Fibroblast of lung (primary cell): Measurements from ENCODE around the gene FGF1. TPM values are rescaled to one million over a fixed set of nuclear protein-coding genes. Genes with fewer than 3 reads are reported as not detected.
A peak's percentile ranks its signal among the peaks of the same experiment; 100 is the strongest.

ENCODE experiments used
- DNase-seq, 2 donors: peaks; one replicate each; pipeline versions ENCODE4 v3.0.0 to v3.0.0-alpha.2; 2010; ENCODE audit warnings: low read depth in 2 of 2
- H2AFZ ChIP-seq: 2 replicates; pipeline ENCODE4 v1.5.1; 2012; ENCODE audit warnings: low read length, control low read depth, inconsistent platforms
- H3K27ac ChIP-seq: 2 replicates; pipeline ENCODE4 v1.5.1; 2011; ENCODE audit warnings: low read length, control low read depth; ENCODE audit not compliant: insufficient read depth
- H3K27me3 ChIP-seq: 2 replicates; pipeline ENCODE4 v1.5.1; 2011; ENCODE audit warnings: mild to moderate bottlenecking, low read length; ENCODE audit not compliant: control insufficient read depth, insufficient read depth
- H3K36me3 ChIP-seq: 2 replicates; pipeline ENCODE4 v1.5.1; 2011; ENCODE audit warnings: low read length; ENCODE audit not compliant: control insufficient read depth, insufficient read depth
- H3K4me1 ChIP-seq: 2 replicates; pipeline ENCODE4 v1.5.1; 2011; ENCODE audit warnings: low read length; ENCODE audit not compliant: control insufficient read depth, insufficient read depth; ENCODE audit errors: extremely low read depth
- H3K4me2 ChIP-seq: 2 replicates; pipeline ENCODE4 v1.5.1; 2011; ENCODE audit warnings: low read length, control low read depth; ENCODE audit not compliant: insufficient read depth; ENCODE audit errors: extremely low read depth
- H3K4me3 ChIP-seq, 4 experiments: fragments of 200-600 bp in 1 of 4; sonication (generic) in 1 of 4; replicated peaks in 1 of 4; 2 replicates each; pipeline ENCODE4 v1.5.1; 2011 to 2016; ENCODE audit warnings: low read length in 4 of 4, low read depth in 3 of 4, mild to moderate bottlenecking in 3 of 4, control low read depth in 2 of 4, inconsistent platforms in 1 of 4, mixed read lengths in 1 of 4; ENCODE audit not compliant: insufficient read depth in 1 of 4; ENCODE audit errors: control extremely low read depth in 1 of 4
- H3K79me2 ChIP-seq: 2 replicates; pipeline ENCODE4 v1.5.1; 2012; ENCODE audit warnings: mild to moderate bottlenecking, low read length, inconsistent platforms; ENCODE audit not compliant: control insufficient read depth, insufficient read depth
- H3K9ac ChIP-seq: 2 replicates; pipeline ENCODE4 v1.5.1; 2011; ENCODE audit warnings: mild to moderate bottlenecking, low read length, control low read depth; ENCODE audit not compliant: insufficient read depth
- H3K9me3 ChIP-seq: 2 replicates; pipeline ENCODE4 v1.5.1; 2012; ENCODE audit warnings: low read depth, low read length; ENCODE audit not compliant: control insufficient read depth, insufficient read depth
- H4K20me1 ChIP-seq: 2 replicates; pipeline ENCODE4 v1.5.1; 2011; ENCODE audit warnings: low read length; ENCODE audit not compliant: control insufficient read depth, insufficient read depth; ENCODE audit errors: extremely low read depth
- EZH2 ChIP-seq: IDR thresholded peaks from 2 replicates; pipeline ENCODE4 v1.5.1; 2012; ENCODE audit warnings: low read length, control low read depth, mild to moderate bottlenecking; ENCODE audit errors: missing control alignments
- polyA plus RNA-seq, 2 donors: library from polyadenylated mRNA; depleted of rRNA in 1 of 2; stranded (reverse) in 1 of 2; unstranded in 1 of 2; fragments of >200 nt; gene quantifications; 2 replicates each; pipeline ENCODE4 v1.2.1, GENCODE V29; 2011 to 2012; ENCODE audit warnings: missing spikeins in 1 of 2
- total RNA-seq: library from RNA; depleted of rRNA; stranded (reverse); fragments of >200 nt; gene quantifications from 2 replicates; pipeline ENCODE4 v1.2.1, GENCODE V29; 2014
- TF ChIP-seq, protein P1 (sequence below), 2 donors: IDR thresholded peaks in 1 of 2; conservative IDR thresholded peaks in 1 of 2; 1 replicate in 1 of 2; 2 replicates in 1 of 2; pipeline ENCODE4 v1.5.1; 2011 to 2012; ENCODE audit warnings: low read length in 2 of 2, control low read depth in 1 of 2, inconsistent platforms in 1 of 2, low read depth in 1 of 2, mild to moderate bottlenecking in 1 of 2

FGF1 gene
- total and polyA plus RNA-seq, 2 donors (not counting 1 experiment from before 2014, with no cell fraction given): 3.5 to 17.7 TPM

DNA sequence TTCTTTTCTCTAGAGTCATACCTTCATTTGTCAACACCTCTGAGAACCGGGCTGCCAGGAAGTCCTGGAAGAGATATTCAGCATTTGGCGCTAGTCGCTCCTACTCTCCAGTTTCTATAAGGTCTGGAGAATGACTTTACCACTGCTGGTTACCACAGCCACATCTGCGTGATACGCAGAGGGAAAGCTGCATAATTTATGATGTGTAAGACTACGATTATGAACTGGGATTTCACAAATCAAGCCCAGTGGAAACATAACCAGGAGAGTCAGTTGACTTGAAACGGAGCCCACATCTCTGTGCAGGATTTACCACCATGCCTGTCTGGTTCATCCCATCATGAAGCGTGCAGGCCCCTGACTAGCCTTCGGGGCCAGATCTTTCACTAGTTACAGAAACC, 72.6 kb downstream of the FGF1 start:
- Histone ChIP-seq H4K20me1 (no peaks in the 10 kb centered on the region), H3K4me2 (no peak overlapping the region), H3K4me3 (no peak overlapping the region), H3K9me3 (no peaks in the 10 kb centered on the region), H3K27me3 (no peaks in the 10 kb centered on the region), H3K79me2 (no peaks in the 10 kb centered on the region), H3K9ac (no peak overlapping the region), H3K36me3 (no peaks in the 10 kb centered on the region), H3K27ac (peak overlapping the region; percentile 54), H3K4me1 (peaks cover 12% of the 10 kb centered on the region), H2AFZ (no peak overlapping the region)
- TF ChIP-seq, protein P1, sequence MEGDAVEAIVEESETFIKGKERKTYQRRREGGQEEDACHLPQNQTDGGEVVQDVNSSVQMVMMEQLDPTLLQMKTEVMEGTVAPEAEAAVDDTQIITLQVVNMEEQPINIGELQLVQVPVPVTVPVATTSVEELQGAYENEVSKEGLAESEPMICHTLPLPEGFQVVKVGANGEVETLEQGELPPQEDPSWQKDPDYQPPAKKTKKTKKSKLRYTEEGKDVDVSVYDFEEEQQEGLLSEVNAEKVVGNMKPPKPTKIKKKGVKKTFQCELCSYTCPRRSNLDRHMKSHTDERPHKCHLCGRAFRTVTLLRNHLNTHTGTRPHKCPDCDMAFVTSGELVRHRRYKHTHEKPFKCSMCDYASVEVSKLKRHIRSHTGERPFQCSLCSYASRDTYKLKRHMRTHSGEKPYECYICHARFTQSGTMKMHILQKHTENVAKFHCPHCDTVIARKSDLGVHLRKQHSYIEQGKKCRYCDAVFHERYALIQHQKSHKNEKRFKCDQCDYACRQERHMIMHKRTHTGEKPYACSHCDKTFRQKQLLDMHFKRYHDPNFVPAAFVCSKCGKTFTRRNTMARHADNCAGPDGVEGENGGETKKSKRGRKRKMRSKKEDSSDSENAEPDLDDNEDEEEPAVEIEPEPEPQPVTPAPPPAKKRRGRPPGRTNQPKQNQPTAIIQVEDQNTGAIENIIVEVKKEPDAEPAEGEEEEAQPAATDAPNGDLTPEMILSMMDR (conservative IDR thresholded peaks at IDR 0.05 in 1 of 2, IDR thresholded peaks at IDR 0.05 in 1 of 2; ENCODE audit: low read depth in 1 of 2, low read length in 2 of 2): no peak
- TF ChIP-seq EZH2: no peak
- peak; percentile 67 to 80 for DNase-seq

DNA sequence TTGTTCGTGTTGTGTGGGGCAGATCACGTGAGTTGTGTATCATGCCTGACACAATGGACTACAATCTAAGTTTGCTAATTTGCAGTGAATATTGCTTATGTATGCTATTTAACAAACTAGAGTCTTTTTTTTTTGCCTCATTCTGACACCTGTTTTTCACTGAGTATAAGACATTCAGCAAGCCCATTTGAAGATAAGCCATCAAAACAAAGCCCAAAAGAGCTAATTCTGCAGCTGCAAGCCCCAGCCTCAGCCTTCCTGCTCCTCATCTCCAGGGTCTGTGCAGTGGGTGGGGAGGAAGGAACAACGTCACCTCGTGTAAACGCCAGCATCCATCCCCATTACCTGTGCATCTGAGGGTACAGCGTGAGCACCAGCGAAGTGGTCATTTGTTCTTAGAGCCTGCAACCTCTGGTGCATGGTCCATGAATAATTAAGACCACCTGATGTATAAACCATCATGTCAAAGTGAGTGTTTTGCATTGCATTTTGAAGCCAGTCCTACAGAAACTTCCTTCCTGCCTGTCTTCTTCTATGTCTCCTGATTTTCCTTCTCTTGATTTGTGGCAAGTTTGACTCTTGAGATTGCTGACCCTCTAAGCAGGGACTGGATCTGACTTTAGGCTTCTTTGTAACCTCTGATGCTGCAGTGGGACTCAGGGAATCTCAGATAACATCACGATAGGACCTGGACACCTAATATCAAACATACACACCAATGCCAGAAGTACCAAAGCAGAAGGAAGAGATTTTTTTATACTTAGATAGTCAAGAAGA, 73.2 kb downstream of the FGF1 start:
- no peak overlapping the region for H3K4me3 ChIP-seq
- H3K4me2 ChIP-seq: peak overlapping the region; percentile 40
- H3K27ac ChIP-seq: no peak overlapping the region
- H2AFZ ChIP-seq: no peak overlapping the region
- no peaks in the 10 kb centered on the region for H3K27me3 ChIP-seq
- no peaks in the 10 kb centered on the region for H3K9me3 ChIP-seq
- H3K4me1 ChIP-seq: peaks cover 12% of the 10 kb centered on the region
- no peak overlapping the region for H3K9ac ChIP-seq
- DNase-seq: no peak
- no peaks in the 10 kb centered on the region for H3K79me2 ChIP-seq
- no peaks in the 10 kb centered on the region for H3K36me3 ChIP-seq
- no peaks in the 10 kb centered on the region for H4K20me1 ChIP-seq
- TF ChIP-seq, protein P1 (conservative IDR thresholded peaks at IDR 0.05 in 1 of 2, IDR thresholded peaks at IDR 0.05 in 1 of 2; ENCODE audit: low read depth in 1 of 2, low read length in 2 of 2): no peak
- no peak for TF ChIP-seq EZH2

DNA sequence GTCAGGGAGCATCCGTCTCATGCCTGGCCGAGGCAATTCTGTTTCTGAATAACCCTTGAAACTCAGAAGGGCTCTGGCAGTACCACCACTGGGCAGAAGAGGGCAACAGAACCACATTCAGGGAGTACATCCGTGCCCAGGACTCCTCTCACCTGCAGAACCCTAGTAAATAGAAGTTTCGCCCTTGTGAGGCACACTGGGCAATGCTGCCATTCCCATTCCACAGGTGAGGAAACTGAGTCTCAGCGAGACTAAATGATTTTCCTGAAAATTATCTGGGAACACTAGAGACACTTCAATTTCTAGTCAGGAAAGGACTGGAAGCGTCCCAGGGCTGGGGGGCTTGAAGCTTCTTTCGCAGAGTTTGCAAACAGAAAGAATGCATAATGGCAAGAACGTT, 74.7 kb downstream of the FGF1 start:
- no peak overlapping the region for H3K4me3 ChIP-seq
- no peaks in the 10 kb centered on the region for H3K79me2 ChIP-seq
- DNase-seq: peak; percentile 46 to 71
- H3K27ac ChIP-seq: no peak overlapping the region
- no peaks in the 10 kb centered on the region for H3K27me3 ChIP-seq
- peaks cover 12% of the 10 kb centered on the region for H3K4me1 ChIP-seq
- no peaks in the 10 kb centered on the region for H3K36me3 ChIP-seq
- no peak for TF ChIP-seq EZH2
- TF ChIP-seq, protein P1 (conservative IDR thresholded peaks at IDR 0.05 in 1 of 2, IDR thresholded peaks at IDR 0.05 in 1 of 2; ENCODE audit: low read depth in 1 of 2, low read length in 2 of 2): peak; percentile 69 to 100
- no peaks in the 10 kb centered on the region for H3K9me3 ChIP-seq
- no peak overlapping the region for H2AFZ ChIP-seq
- no peaks in the 10 kb centered on the region for H4K20me1 ChIP-seq
- no peak overlapping the region for H3K9ac ChIP-seq
- no peak overlapping the region for H3K4me2 ChIP-seq
